H9 (cell line): Measurements from ENCODE around the gene IL1RAPL2. TPM values are rescaled to one million over a fixed set of nuclear protein-coding genes. Genes with fewer than 3 reads are reported as not detected.

Source experiments
- DNase-seq: peaks from one replicate; pipeline ENCODE4 v3.0.0-alpha.2; 2017
- H2AFZ ChIP-seq: one replicate; pipeline ENCODE4 v1.6.1; 2013; ENCODE audit warnings: mild to moderate bottlenecking, low read length, control low read depth, moderate library complexity
- H2AK5ac ChIP-seq: 2 replicates; pipeline ENCODE4 v1.6.1; 2013; ENCODE audit warnings: low read length, control low read depth, mixed read lengths; ENCODE audit not compliant: insufficient read length
- H2BK120ac ChIP-seq: one replicate; pipeline ENCODE4 v1.6.1; 2013; ENCODE audit warnings: low read depth, mild to moderate bottlenecking, low read length, control low read depth, inconsistent platforms; ENCODE audit not compliant: poor library complexity, severe bottlenecking
- H2BK12ac ChIP-seq: 2 replicates; pipeline ENCODE4 v1.6.1; 2013; ENCODE audit warnings: low read length, control low read depth, mixed read lengths, low read depth; ENCODE audit not compliant: insufficient read length
- H2BK15ac ChIP-seq: 2 replicates; pipeline ENCODE4 v1.6.1; 2013; ENCODE audit warnings: low read depth, low read length, control low read depth
- H2BK20ac ChIP-seq: one replicate; pipeline ENCODE4 v1.6.1; 2013; ENCODE audit warnings: low read depth, mild to moderate bottlenecking, low read length, control low read depth, inconsistent platforms; ENCODE audit not compliant: poor library complexity, severe bottlenecking
- H2BK5ac ChIP-seq: 2 replicates; pipeline ENCODE4 v1.6.1; 2013; ENCODE audit warnings: low read length, control low read depth, mixed read lengths; ENCODE audit not compliant: insufficient read length
- H3K14ac ChIP-seq: 2 replicates; pipeline ENCODE4 v1.6.1; 2013; ENCODE audit warnings: low read length, control low read depth; ENCODE audit not compliant: insufficient read depth
- H3K18ac ChIP-seq: 2 replicates; pipeline ENCODE4 v1.6.1; 2013; ENCODE audit warnings: low read depth, mild to moderate bottlenecking, mixed read lengths, low read length, control low read depth; ENCODE audit not compliant: insufficient read length
- H3K23ac ChIP-seq: 2 replicates; pipeline ENCODE4 v1.6.1; 2013; ENCODE audit warnings: low read length, control low read depth, mixed read lengths, low read depth; ENCODE audit not compliant: insufficient read length
- H3K23me2 ChIP-seq: 2 replicates; pipeline ENCODE4 v1.6.1; 2013; ENCODE audit warnings: low read depth, mild to moderate bottlenecking, mixed read lengths, low read length, control low read depth; ENCODE audit not compliant: insufficient read length, poor library complexity, severe bottlenecking
- H3K27ac ChIP-seq: 2 replicates; pipeline ENCODE4 v1.5.1; 2013; ENCODE audit warnings: low read length, control low read depth, mixed read lengths, low read depth; ENCODE audit not compliant: insufficient read length
- H3K27me3 ChIP-seq: 2 replicates; pipeline ENCODE4 v1.6.1; 2013; ENCODE audit warnings: low read length, control low read depth, inconsistent platforms; ENCODE audit not compliant: insufficient read depth
- H3K4ac ChIP-seq: 2 replicates; pipeline ENCODE4 v1.6.1; 2013; ENCODE audit warnings: low read depth, mild to moderate bottlenecking, control low read depth, inconsistent platforms, low read length, moderate library complexity
- H3K4me1 ChIP-seq: 2 replicates; pipeline ENCODE4 v1.6.1; 2013; ENCODE audit warnings: low read length, control low read depth, inconsistent platforms; ENCODE audit not compliant: insufficient read depth
- H3K4me2 ChIP-seq: 2 replicates; pipeline ENCODE4 v1.6.1; 2013; ENCODE audit warnings: low read length, control low read depth, mixed read lengths; ENCODE audit not compliant: insufficient read length, insufficient read depth
- H3K56ac ChIP-seq: 2 replicates; pipeline ENCODE4 v1.6.1; 2013; ENCODE audit warnings: low read depth, mild to moderate bottlenecking, mixed read lengths, low read length, control low read depth; ENCODE audit not compliant: insufficient read length
- H3K79me1 ChIP-seq: 2 replicates; pipeline ENCODE4 v1.6.1; 2013; ENCODE audit warnings: low read depth, mild to moderate bottlenecking, moderate library complexity, low read length, control low read depth, inconsistent platforms; ENCODE audit not compliant: insufficient read depth, poor library complexity, severe bottlenecking
- H3K79me2 ChIP-seq: 2 replicates; pipeline ENCODE4 v1.6.1; 2013; ENCODE audit warnings: low read length, control low read depth, inconsistent platforms; ENCODE audit not compliant: insufficient read depth
- H3K9ac ChIP-seq: 2 replicates; pipeline ENCODE4 v1.6.1; 2013; ENCODE audit warnings: low read length, control low read depth, mixed read lengths; ENCODE audit not compliant: insufficient read length; ENCODE audit errors: extremely low read depth
- H3K9me3 ChIP-seq: one replicate; pipeline ENCODE4 v1.6.1; 2013; ENCODE audit warnings: low read depth, low read length, inconsistent platforms; ENCODE audit not compliant: control insufficient read depth
- H3T11ph ChIP-seq: one replicate; pipeline ENCODE4 v1.6.1; 2013; ENCODE audit warnings: mild to moderate bottlenecking, low read length, control low read depth, inconsistent platforms
- H4K20me1 ChIP-seq: one replicate; pipeline ENCODE4 v1.6.1; 2013; ENCODE audit not compliant: control insufficient read depth, insufficient read length, insufficient read depth
- H4K5ac ChIP-seq: 2 replicates; pipeline ENCODE4 v1.6.1; 2013; ENCODE audit warnings: low read depth, mild to moderate bottlenecking, mixed read lengths, low read length, control low read depth; ENCODE audit not compliant: insufficient read length
- H4K8ac ChIP-seq: replicated peaks from 2 replicates; pipeline ENCODE4 v1.6.1; 2013; ENCODE audit warnings: low read length, control low read depth, mixed read lengths, low read depth; ENCODE audit not compliant: insufficient read length
- H4K91ac ChIP-seq: 2 replicates; pipeline ENCODE4 v1.6.1; 2013; ENCODE audit warnings: low read depth, mild to moderate bottlenecking, moderate library complexity, mixed read lengths, low read length, control low read depth; ENCODE audit not compliant: insufficient read length
- H3K27ac Mint-ChIP-seq, 3 experiments: 2 replicates in 2 of 3; 3 replicates in 1 of 3; pipeline ENCODE4 v1.8.0; 2020 to 2021; ENCODE audit warnings: mixed read lengths in 3 of 3, mild to moderate bottlenecking in 1 of 3, moderate library complexity in 1 of 3
- H3K27me3 Mint-ChIP-seq: 2 replicates; pipeline ENCODE4 v1.8.0; 2021; ENCODE audit warnings: low read depth, mild to moderate bottlenecking, moderate library complexity, mixed read lengths
- H3K36me3 Mint-ChIP-seq, 3 experiments: 2 replicates in 2 of 3; 3 replicates in 1 of 3; pipeline ENCODE4 v1.8.0; 2020 to 2021; ENCODE audit warnings: low read depth in 3 of 3, mixed read lengths in 3 of 3; ENCODE audit not compliant: insufficient read depth in 1 of 3
- H3K4me1 Mint-ChIP-seq, 2 experiments: 2 replicates each; pipeline ENCODE4 v1.8.0; 2020; ENCODE audit warnings: mixed read lengths in 2 of 2
- H3K4me3 Mint-ChIP-seq, 2 experiments: 2 replicates in 1 of 2; 3 replicates in 1 of 2; pipeline ENCODE4 v1.8.0; 2020 to 2021; ENCODE audit warnings: mild to moderate bottlenecking in 2 of 2, mixed read lengths in 2 of 2, moderate library complexity in 1 of 2
- H3K9me3 Mint-ChIP-seq, 2 experiments: 2 replicates in 1 of 2; 3 replicates in 1 of 2; pipeline ENCODE4 v1.8.0; 2020; ENCODE audit warnings: mild to moderate bottlenecking in 2 of 2, mixed read lengths in 2 of 2, moderate library complexity in 1 of 2
- CTCF ChIP-seq: fragments of 200-600 bp; sonication (generic); conservative IDR thresholded peaks from 3 replicates; pipeline ENCODE4 v1.8.0; 2021; ENCODE audit warnings: antibody characterized with exemption, mild to moderate bottlenecking
- total RNA-seq: library from RNA; stranded (reverse); gene quantifications from 2 replicates; pipeline ENCODE4 v1.2.1, GENCODE V29; 2021

Gene IL1RAPL2
- total RNA-seq, 1 experiment from 2014 or later: not detected

DNA sequence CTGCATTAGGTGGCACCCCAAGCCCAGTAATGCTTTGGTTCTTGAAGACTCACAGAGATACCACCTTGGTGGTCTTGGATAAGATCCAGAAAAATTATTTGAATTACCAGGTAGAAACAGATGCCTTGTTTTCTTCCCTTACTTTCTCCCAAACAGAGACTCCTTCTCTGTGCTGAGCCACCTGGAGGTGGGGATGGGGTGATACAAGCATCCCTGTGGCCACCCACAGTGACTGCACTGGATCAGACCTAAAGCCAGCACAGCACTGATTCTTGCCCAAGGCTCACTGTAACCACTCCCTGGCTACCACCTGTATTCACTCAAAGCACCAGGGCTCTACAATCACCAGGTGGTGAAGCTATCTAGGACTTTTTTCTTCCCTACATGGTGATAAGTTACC lies 497.7 kb downstream of the IL1RAPL2 start:
- peaks cover 0 to 52% of the 10 kb centered on the region in 2 experiments; a peak in 2 of 5 replicates for H3K9me3 Mint-ChIP-seq
- Histone ChIP-seq H4K20me1 (no peaks in the 10 kb centered on the region), H3K9me3 (no peaks in the 10 kb centered on the region), H2BK15ac (no peak overlapping the region), H3K27me3 (no peaks in the 10 kb centered on the region), H4K8ac (no peak overlapping the region), H3K27ac (no peak overlapping the region), H3K23ac (no peak overlapping the region), H3K23me2 (no peaks in the 10 kb centered on the region), H3K56ac (no peak overlapping the region), H3T11ph (no peak overlapping the region), H3K4me2 (no peak overlapping the region), H3K4ac (no peak overlapping the region), H4K91ac (no peak overlapping the region), H2AFZ (no peak overlapping the region), H3K18ac (no peak overlapping the region), H4K5ac (no peak overlapping the region), H3K4me1 (no peaks in the 10 kb centered on the region), H3K14ac (no peak overlapping the region), H3K9ac (no peak overlapping the region), H3K79me1 (no peaks in the 10 kb centered on the region), H2AK5ac (no peak overlapping the region), H2BK20ac (no peak overlapping the region), H2BK12ac (no peak overlapping the region), H2BK120ac (no peak overlapping the region), H2BK5ac (no peak overlapping the region), H3K79me2 (no peaks in the 10 kb centered on the region)
- H3K4me1 Mint-ChIP-seq: no peaks in the 10 kb centered on the region
- peak; percentile 50 for TF ChIP-seq CTCF
- H3K36me3 Mint-ChIP-seq: no peaks in the 10 kb centered on the region; a peak in 1 of 7 replicates
- peak; percentile 36 for DNase-seq
- H3K4me3 Mint-ChIP-seq: no peak overlapping the region
- no peaks in the 10 kb centered on the region; the same call in none of the 2 replicates for H3K27me3 Mint-ChIP-seq
- no peak overlapping the region for H3K27ac Mint-ChIP-seq
